IMR-90 (cell line): Measurements from ENCODE around the gene PPP2R1A. TPM values are rescaled to one million over a fixed set of nuclear protein-coding genes. Genes with fewer than 3 reads are reported as not detected.

Experiments
- ATAC-seq: fragments of 200-7000 bp; cut with Tn5 transposase; 2 replicates; pipeline ENCODE4 v1.9.1; 2020; ENCODE audit warnings: low read depth, mild to moderate bottlenecking, moderate library complexity
- BruUV-seq: library from RNA; stranded (reverse); fragments of 400-500 nt; replicated peaks from 2 replicates; lab custom pipeline; 2021; lab: Mats Ljungman, UMichigan
- CTCF ChIA-PET: fragments of 300-600 bp; formaldehyde crosslinking; extraction: SDS; loops from one replicate; lab custom pipeline; 2021; ENCODE audit warnings: antibody characterized with exemption; lab: Yijun Ruan, JAX
- POLR2A ChIA-PET: fragments of 300-600 bp; sonication (Branson Sonifier 250); formaldehyde crosslinking; loops from one replicate; lab custom pipeline; 2022; ENCODE audit warnings: antibody characterized with exemption; ENCODE audit not compliant: unreplicated experiment; lab: Charles Lee
- DNase-seq: peaks from one replicate; pipeline ENCODE4 v3.0.0; 2013
- H2AFZ ChIP-seq: replicated peaks from 2 replicates; pipeline ENCODE3; 2013; ENCODE audit warnings: low read length, mild to moderate bottlenecking; ENCODE audit not compliant: poor library complexity
- H2AK5ac ChIP-seq: 2 replicates; pipeline ENCODE4 v1.6.1; 2013; ENCODE audit warnings: low read depth, low read length, inconsistent platforms
- H2AK9ac ChIP-seq: replicated peaks from 2 replicates; pipeline ENCODE3; 2013; ENCODE audit warnings: mild to moderate bottlenecking, low read depth, low read length, moderate library complexity; ENCODE audit not compliant: poor library complexity
- H2BK120ac ChIP-seq: 2 replicates; pipeline ENCODE4 v1.6.1; 2013; ENCODE audit warnings: low read depth, low read length, inconsistent platforms
- H2BK15ac ChIP-seq: 3 replicates; pipeline ENCODE4 v1.6.1; 2013; ENCODE audit warnings: low read depth, low read length, inconsistent platforms
- H2BK20ac ChIP-seq: 2 replicates; pipeline ENCODE4 v1.6.1; 2013; ENCODE audit warnings: low read depth, mild to moderate bottlenecking, inconsistent platforms, low read length, moderate library complexity
- H2BK5ac ChIP-seq: 2 replicates; pipeline ENCODE4 v1.6.1; 2013; ENCODE audit warnings: mild to moderate bottlenecking, low read depth, low read length, inconsistent platforms; ENCODE audit not compliant: poor library complexity, severe bottlenecking
- H3K14ac ChIP-seq: replicated peaks from 2 replicates; pipeline ENCODE4 v1.6.1; 2013; ENCODE audit warnings: low read depth, low read length, inconsistent platforms
- H3K18ac ChIP-seq: 2 replicates; pipeline ENCODE4 v1.6.1; 2013; ENCODE audit warnings: low read depth, low read length, control low read depth
- H3K23ac ChIP-seq: 2 replicates; pipeline ENCODE4 v1.6.1; 2013; ENCODE audit warnings: low read depth, low read length, inconsistent platforms
- H3K27ac ChIP-seq: 2 replicates; pipeline ENCODE4 v1.5.1; 2013; ENCODE audit warnings: mild to moderate bottlenecking, control low read depth, low read length; ENCODE audit not compliant: insufficient read depth
- H3K27me3 ChIP-seq: 2 replicates; pipeline ENCODE4 v1.6.1; 2013; ENCODE audit warnings: low read length; ENCODE audit not compliant: control insufficient read depth, insufficient read depth
- H3K36me3 ChIP-seq: 2 replicates; pipeline ENCODE4 v1.6.1; 2013; ENCODE audit warnings: low read length, mixed read lengths; ENCODE audit not compliant: control insufficient read depth, insufficient read depth
- H3K4ac ChIP-seq: 2 replicates; pipeline ENCODE4 v1.6.1; 2013; ENCODE audit warnings: low read depth, low read length, inconsistent platforms
- H3K4me1 ChIP-seq: 2 replicates; pipeline ENCODE4 v1.6.1; 2013; ENCODE audit warnings: low read length, mixed read lengths; ENCODE audit not compliant: control insufficient read depth, insufficient read depth
- H3K4me2 ChIP-seq: 2 replicates; pipeline ENCODE4 v1.6.1; 2013; ENCODE audit warnings: low read depth, mild to moderate bottlenecking, control low read depth, low read length, moderate library complexity
- H3K4me3 ChIP-seq: 2 replicates; pipeline ENCODE4 v1.5.1; 2013; ENCODE audit warnings: low read depth, mild to moderate bottlenecking, control low read depth, low read length, moderate library complexity; ENCODE audit not compliant: insufficient read depth
- H3K56ac ChIP-seq: 2 replicates; pipeline ENCODE4 v1.6.1; 2013; ENCODE audit warnings: low read length, inconsistent platforms; ENCODE audit not compliant: insufficient read depth; ENCODE audit errors: extremely low read depth
- H3K79me1 ChIP-seq, 2 experiments: 2 replicates each; pipeline ENCODE4 v1.6.1; 2013; ENCODE audit warnings: low read length in 2 of 2, inconsistent platforms in 1 of 2, low read depth in 1 of 2
- H3K9ac ChIP-seq: 2 replicates; pipeline ENCODE4 v1.6.1; 2013; ENCODE audit warnings: low read depth, low read length, control low read depth
- H3K9me1 ChIP-seq: 2 replicates; pipeline ENCODE4 v1.6.1; 2013; ENCODE audit warnings: low read length, inconsistent platforms; ENCODE audit not compliant: insufficient read depth
- H3K9me3 ChIP-seq: 2 replicates; pipeline ENCODE4 v1.6.1; 2013; ENCODE audit warnings: low read length; ENCODE audit not compliant: control insufficient read depth, insufficient read depth
- H4K20me1 ChIP-seq: 2 replicates; pipeline ENCODE4 v1.6.1; 2013; ENCODE audit warnings: low read length, inconsistent platforms; ENCODE audit not compliant: insufficient read depth
- H4K5ac ChIP-seq: 2 replicates; pipeline ENCODE4 v1.6.1; 2013; ENCODE audit warnings: mild to moderate bottlenecking, low read depth, low read length, control low read depth
- H4K8ac ChIP-seq, 2 experiments: 2 replicates each; pipeline ENCODE4 v1.6.1; 2013; ENCODE audit warnings: low read depth in 2 of 2, low read length in 2 of 2, control low read depth in 1 of 2, inconsistent platforms in 1 of 2
- H4K91ac ChIP-seq: 2 replicates; pipeline ENCODE4 v1.6.1; 2013; ENCODE audit warnings: low read depth, low read length, inconsistent platforms; ENCODE audit not compliant: insufficient read depth
- BHLHE40 ChIP-seq: fragments of 150-350 bp; IDR thresholded peaks from 2 replicates; pipeline ENCODE4 v1.6.1; 2016; ENCODE audit warnings: mild to moderate bottlenecking, low read depth, low read length
- CEBPB ChIP-seq: IDR thresholded peaks from 2 replicates; pipeline ENCODE4 v1.6.1; 2012; ENCODE audit warnings: low read depth, low read length, improper control_type of control experiment
- CHD1 ChIP-seq: IDR thresholded peaks from 2 replicates; pipeline ENCODE4 v1.6.1; 2012; ENCODE audit warnings: low read depth, low read length, improper control_type of control experiment
- FOS ChIP-seq: fragments of 150-350 bp; IDR thresholded peaks from 2 replicates; pipeline ENCODE4 v1.6.1; 2016; ENCODE audit warnings: low read depth, low read length
- MAZ ChIP-seq: IDR thresholded peaks from 2 replicates; pipeline ENCODE4 v1.6.1; 2012; ENCODE audit warnings: low read depth, mild to moderate bottlenecking, low read length, improper control_type of control experiment, moderate library complexity, borderline replicate concordance
- MXI1 ChIP-seq: IDR thresholded peaks from 2 replicates; pipeline ENCODE4 v1.6.1; 2012; ENCODE audit warnings: low read depth, mild to moderate bottlenecking, low read length, moderate library complexity, borderline replicate concordance
- NFE2L2 ChIP-seq: fragments of 150-350 bp; IDR thresholded peaks from 2 replicates; pipeline ENCODE4 v1.6.1; 2016; ENCODE audit warnings: low read depth, mild to moderate bottlenecking, low read length
- POLR2A ChIP-seq: IDR thresholded peaks from 2 replicates; pipeline ENCODE4 v1.6.1; 2012; ENCODE audit warnings: mild to moderate bottlenecking, low read depth, low read length
- RAD21 ChIP-seq: IDR thresholded peaks from 2 replicates; pipeline ENCODE4 v1.6.1; 2012; ENCODE audit warnings: low read length, improper control_type of control experiment
- RCOR1 ChIP-seq: IDR thresholded peaks from 2 replicates; pipeline ENCODE4 v1.6.1; 2012; ENCODE audit warnings: mild to moderate bottlenecking, low read length, improper control_type of control experiment; ENCODE audit not compliant: insufficient replicate concordance
- RFX5 ChIP-seq: IDR thresholded peaks from 2 replicates; pipeline ENCODE4 v1.8.0; 2012; ENCODE audit warnings: low read depth, mild to moderate bottlenecking, low read length, moderate library complexity
- SMC3 ChIP-seq: fragments of 150-350 bp; IDR thresholded peaks from 2 replicates; pipeline ENCODE4 v1.6.1; 2016; ENCODE audit warnings: low read depth, mild to moderate bottlenecking, antibody characterized with exemption, low read length, moderate library complexity
- WGBS, 2 experiments: methylation state at CpG; one replicate each; pipeline versions ENCODE4 v1.1.5 to v1.1.7; 2013; ENCODE audit warnings: missing lambda C conversion rate in 2 of 2; ENCODE audit not compliant: insufficient read length in 1 of 2; ENCODE audit errors: extremely low coverage in 2 of 2; 5-methylcytosine and 5-hydroxymethylcytosine counted together
- dilution Hi-C: fragments of 300-500 bp; cut with HindIII; formaldehyde crosslinking; loops from one replicate; pipeline ENCODE4 v1.14.3; 2018; ENCODE audit warnings: low sequenced_read_pairs; ENCODE audit not compliant: unreplicated experiment
- in situ Hi-C: fragments of 300-500 bp; cut with MboI; formaldehyde crosslinking; loops from 3 replicates; pipeline ENCODE4 v1.14.3; 2019; ENCODE audit warnings: low sequenced_read_pairs, inconsistent platforms, mixed read lengths
- intact Hi-C: fragments of 100-400 bp; cut with micrococcal nuclease; formaldehyde crosslinking; loops from 2 replicates; pipeline ENCODE4 v1.10.0; 2022
- polyA plus RNA-seq, 3 experiments: library from polyadenylated mRNA; depleted of rRNA; stranded (reverse); fragments of >200 nt; gene quantifications; 2 replicates each; pipeline ENCODE4 v1.2.3, GENCODE V29; 2012; ENCODE audit warnings: low replicate concordance in 1 of 3
- total RNA-seq: library from RNA; depleted of rRNA; stranded (reverse); fragments of >200 nt; gene quantifications from 2 replicates; pipeline ENCODE4 v1.2.3, GENCODE V29; 2012
- TF ChIP-seq, protein P1 (sequence below): fragments of 150-350 bp; IDR thresholded peaks from 2 replicates; pipeline ENCODE4 v1.6.1; 2016; ENCODE audit warnings: low read depth, mild to moderate bottlenecking, low read length, moderate library complexity, borderline replicate concordance
- TF ChIP-seq, protein P2 (sequence below): fragments of 150-350 bp; IDR thresholded peaks from 2 replicates; pipeline ENCODE4 v1.6.1; 2017; ENCODE audit warnings: mild to moderate bottlenecking, antibody characterized with exemption, low read length, low read depth

Gene PPP2R1A
- total and polyA plus RNA-seq, 2 of the 4 experiments (the other 2 are of a cell fraction): 173 to 250 TPM

DNA sequence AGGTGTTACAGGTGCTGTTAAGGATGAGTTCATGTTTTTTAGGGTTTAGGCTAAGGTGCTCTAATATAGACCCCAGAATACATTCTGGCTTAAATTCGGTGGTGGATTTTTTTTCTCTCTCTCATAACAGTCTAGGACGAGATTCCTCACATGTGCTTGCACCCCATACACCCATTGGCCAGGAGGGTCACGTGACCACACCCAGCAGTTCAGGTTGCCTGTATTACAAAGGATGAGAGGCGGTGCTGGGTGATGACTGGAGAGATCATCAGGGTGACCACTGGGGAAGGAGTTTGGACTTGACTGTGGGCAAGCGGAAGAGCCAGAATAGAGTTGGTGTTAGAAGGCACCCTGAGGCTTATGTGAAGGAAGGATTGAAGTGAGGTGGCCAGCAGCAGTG lies 27.7 kb downstream of the PPP2R1A start:
- H4K5ac ChIP-seq: no peak overlapping the region
- H2BK15ac ChIP-seq: no peak overlapping the region
- H3K4me1 ChIP-seq: no peaks in the 10 kb centered on the region
- ChIA-PET CTCF (no interaction called here), POLR2A (no interaction called here)
- H2AFZ ChIP-seq: no peak overlapping the region
- H3K23ac ChIP-seq: no peak overlapping the region
- no peak overlapping the region for H3K4me2 ChIP-seq
- H4K20me1 ChIP-seq: peaks cover 7% of the 10 kb centered on the region
- H4K91ac ChIP-seq: no peak overlapping the region
- H3K9me1 ChIP-seq: peaks cover 15% of the 10 kb centered on the region; the same call in 1 of the 2 replicates
- H2AK9ac ChIP-seq: no peak overlapping the region
- H4K8ac ChIP-seq: no peak overlapping the region
- no peak overlapping the region for H3K4ac ChIP-seq
- H3K18ac ChIP-seq: no peak overlapping the region
- dilution Hi-C loops: no loop called here
- H3K4me3 ChIP-seq: no peak overlapping the region
- intact Hi-C loops: no loop called here
- H3K9me3 ChIP-seq: no peaks in the 10 kb centered on the region
- H2BK120ac ChIP-seq: no peak overlapping the region
- no peak overlapping the region for H2BK20ac ChIP-seq
- H3K27me3 ChIP-seq: no peaks in the 10 kb centered on the region
- peaks cover 22 to 53% of the 10 kb centered on the region in 2 experiments for H3K79me1 ChIP-seq
- BruUV-seq: no TSS peak
- peaks cover 88% of the 10 kb centered on the region for H3K36me3 ChIP-seq
- H2AK5ac ChIP-seq: no peak overlapping the region
- no peak overlapping the region for H3K27ac ChIP-seq
- DNase-seq: no peak
- no peak overlapping the region for H3K14ac ChIP-seq
- in situ Hi-C loops: no loop called here
- H3K9ac ChIP-seq: no peak overlapping the region
- H3K56ac ChIP-seq: no peak overlapping the region
- no peak for TF ChIP-seq MXI1
- TF ChIP-seq POLR2A: no peak
- TF ChIP-seq CEBPB: no peak
- no peak for TF ChIP-seq SMC3
- TF ChIP-seq RCOR1: no peak
- TF ChIP-seq NFE2L2: no peak
- TF ChIP-seq, protein P1, sequence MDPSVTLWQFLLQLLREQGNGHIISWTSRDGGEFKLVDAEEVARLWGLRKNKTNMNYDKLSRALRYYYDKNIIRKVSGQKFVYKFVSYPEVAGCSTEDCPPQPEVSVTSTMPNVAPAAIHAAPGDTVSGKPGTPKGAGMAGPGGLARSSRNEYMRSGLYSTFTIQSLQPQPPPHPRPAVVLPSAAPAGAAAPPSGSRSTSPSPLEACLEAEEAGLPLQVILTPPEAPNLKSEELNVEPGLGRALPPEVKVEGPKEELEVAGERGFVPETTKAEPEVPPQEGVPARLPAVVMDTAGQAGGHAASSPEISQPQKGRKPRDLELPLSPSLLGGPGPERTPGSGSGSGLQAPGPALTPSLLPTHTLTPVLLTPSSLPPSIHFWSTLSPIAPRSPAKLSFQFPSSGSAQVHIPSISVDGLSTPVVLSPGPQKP: no peak
- TF ChIP-seq CHD1: no peak
- no peak for TF ChIP-seq RFX5
- TF ChIP-seq RAD21: no peak
- TF ChIP-seq FOS: no peak
- TF ChIP-seq MAZ: no peak
- TF ChIP-seq BHLHE40: no peak
- TF ChIP-seq, protein P2, sequence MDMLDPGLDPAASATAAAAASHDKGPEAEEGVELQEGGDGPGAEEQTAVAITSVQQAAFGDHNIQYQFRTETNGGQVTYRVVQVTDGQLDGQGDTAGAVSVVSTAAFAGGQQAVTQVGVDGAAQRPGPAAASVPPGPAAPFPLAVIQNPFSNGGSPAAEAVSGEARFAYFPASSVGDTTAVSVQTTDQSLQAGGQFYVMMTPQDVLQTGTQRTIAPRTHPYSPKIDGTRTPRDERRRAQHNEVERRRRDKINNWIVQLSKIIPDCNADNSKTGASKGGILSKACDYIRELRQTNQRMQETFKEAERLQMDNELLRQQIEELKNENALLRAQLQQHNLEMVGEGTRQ: no peak
- ATAC-seq: no peak
- H2BK5ac ChIP-seq: no peak overlapping the region
- 100% methylated on average over 1 of the region's 5 CpGs; no CpG with 5 or more reads in 1 of the 2 experiments for WGBS, 2 experiments
